GM23338 (cell line): ENCODE results near the gene ZNF214.

Experiments
- EZH2 ChIP-seq: fragments of 200-600 bp; sonication (generic); IDR thresholded peaks from one replicate; pipeline ENCODE4 v1.8.0; 2017; ENCODE audit warnings: antibody characterized with exemption, mild to moderate bottlenecking, low read depth; ENCODE audit not compliant: unreplicated experiment
- EZH2phosphoT487 ChIP-seq: fragments of 200-600 bp; sonication (generic); IDR thresholded peaks from one replicate; pipeline ENCODE4 v1.8.1; 2018; ENCODE audit warnings: antibody characterized with exemption; ENCODE audit not compliant: unreplicated experiment
- NANOG ChIP-seq: IDR thresholded peaks from 2 replicates; pipeline ENCODE4 v1.6.1; 2016; ENCODE audit warnings: antibody characterized with exemption, borderline replicate concordance
- POLR2AphosphoS5 ChIP-seq: IDR thresholded peaks from 2 replicates; pipeline ENCODE4 v1.6.1; 2016; ENCODE audit warnings: antibody characterized with exemption, low read depth
- TF ChIP-seq, protein P1 (sequence below), 2 experiments: fragments of 200-600 bp in 1 of 2; sonication (generic) in 1 of 2; conservative IDR thresholded peaks; 2 replicates each; pipeline versions ENCODE4 v1.5.1 to v1.6.1; 2016 to 2017; ENCODE audit warnings: antibody characterized with exemption in 2 of 2, low read depth in 2 of 2, mild to moderate bottlenecking in 2 of 2, moderate library complexity in 1 of 2
- TF ChIP-seq, protein P2 (sequence below): fragments of 250-450 bp; sonication (Bioruptor Pico); IDR thresholded peaks from 2 replicates; pipeline ENCODE4 v1.5.0; 2020; ENCODE audit warnings: mild to moderate bottlenecking, moderate library complexity
- TF ChIP-seq, protein P3 (sequence below): IDR thresholded peaks from one replicate; pipeline ENCODE4 v1.6.1; 2018; ENCODE audit warnings: antibody characterized with exemption; ENCODE audit not compliant: unreplicated experiment
- TF ChIP-seq, protein P4 (sequence below): IDR thresholded peaks from 2 replicates; pipeline ENCODE4 v1.6.1; 2016; ENCODE audit warnings: antibody characterized with exemption

DNA sequence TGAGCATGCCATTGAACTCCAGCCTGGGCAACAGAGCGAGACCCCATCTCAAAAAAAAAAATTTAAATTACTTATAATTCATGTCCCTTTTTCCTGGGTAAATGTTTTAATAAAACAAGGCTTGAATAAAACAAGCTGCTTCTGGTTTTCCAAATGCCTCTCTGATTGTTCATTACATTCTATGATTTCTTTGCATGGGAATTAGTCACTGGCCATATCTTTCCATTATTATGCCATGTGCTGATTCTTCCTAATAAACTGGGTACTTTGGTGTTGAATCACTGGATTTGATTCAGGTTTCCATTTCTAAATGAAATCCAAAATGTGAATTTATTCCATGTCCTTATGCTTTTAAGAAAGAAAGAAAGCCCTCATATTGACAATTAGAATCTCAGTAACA is 51.3 kb downstream of the ZNF214 start:
- TF ChIP-seq, protein P1, sequence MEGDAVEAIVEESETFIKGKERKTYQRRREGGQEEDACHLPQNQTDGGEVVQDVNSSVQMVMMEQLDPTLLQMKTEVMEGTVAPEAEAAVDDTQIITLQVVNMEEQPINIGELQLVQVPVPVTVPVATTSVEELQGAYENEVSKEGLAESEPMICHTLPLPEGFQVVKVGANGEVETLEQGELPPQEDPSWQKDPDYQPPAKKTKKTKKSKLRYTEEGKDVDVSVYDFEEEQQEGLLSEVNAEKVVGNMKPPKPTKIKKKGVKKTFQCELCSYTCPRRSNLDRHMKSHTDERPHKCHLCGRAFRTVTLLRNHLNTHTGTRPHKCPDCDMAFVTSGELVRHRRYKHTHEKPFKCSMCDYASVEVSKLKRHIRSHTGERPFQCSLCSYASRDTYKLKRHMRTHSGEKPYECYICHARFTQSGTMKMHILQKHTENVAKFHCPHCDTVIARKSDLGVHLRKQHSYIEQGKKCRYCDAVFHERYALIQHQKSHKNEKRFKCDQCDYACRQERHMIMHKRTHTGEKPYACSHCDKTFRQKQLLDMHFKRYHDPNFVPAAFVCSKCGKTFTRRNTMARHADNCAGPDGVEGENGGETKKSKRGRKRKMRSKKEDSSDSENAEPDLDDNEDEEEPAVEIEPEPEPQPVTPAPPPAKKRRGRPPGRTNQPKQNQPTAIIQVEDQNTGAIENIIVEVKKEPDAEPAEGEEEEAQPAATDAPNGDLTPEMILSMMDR (conservative IDR thresholded peaks at IDR 0.05; ENCODE audit: low read depth in 2 of 2), result no peak
- TF ChIP-seq EZH2 (no peak), POLR2AphosphoS5 (no peak), NANOG (no peak), EZH2phosphoT487 (no peak)
- TF ChIP-seq, protein P2, sequence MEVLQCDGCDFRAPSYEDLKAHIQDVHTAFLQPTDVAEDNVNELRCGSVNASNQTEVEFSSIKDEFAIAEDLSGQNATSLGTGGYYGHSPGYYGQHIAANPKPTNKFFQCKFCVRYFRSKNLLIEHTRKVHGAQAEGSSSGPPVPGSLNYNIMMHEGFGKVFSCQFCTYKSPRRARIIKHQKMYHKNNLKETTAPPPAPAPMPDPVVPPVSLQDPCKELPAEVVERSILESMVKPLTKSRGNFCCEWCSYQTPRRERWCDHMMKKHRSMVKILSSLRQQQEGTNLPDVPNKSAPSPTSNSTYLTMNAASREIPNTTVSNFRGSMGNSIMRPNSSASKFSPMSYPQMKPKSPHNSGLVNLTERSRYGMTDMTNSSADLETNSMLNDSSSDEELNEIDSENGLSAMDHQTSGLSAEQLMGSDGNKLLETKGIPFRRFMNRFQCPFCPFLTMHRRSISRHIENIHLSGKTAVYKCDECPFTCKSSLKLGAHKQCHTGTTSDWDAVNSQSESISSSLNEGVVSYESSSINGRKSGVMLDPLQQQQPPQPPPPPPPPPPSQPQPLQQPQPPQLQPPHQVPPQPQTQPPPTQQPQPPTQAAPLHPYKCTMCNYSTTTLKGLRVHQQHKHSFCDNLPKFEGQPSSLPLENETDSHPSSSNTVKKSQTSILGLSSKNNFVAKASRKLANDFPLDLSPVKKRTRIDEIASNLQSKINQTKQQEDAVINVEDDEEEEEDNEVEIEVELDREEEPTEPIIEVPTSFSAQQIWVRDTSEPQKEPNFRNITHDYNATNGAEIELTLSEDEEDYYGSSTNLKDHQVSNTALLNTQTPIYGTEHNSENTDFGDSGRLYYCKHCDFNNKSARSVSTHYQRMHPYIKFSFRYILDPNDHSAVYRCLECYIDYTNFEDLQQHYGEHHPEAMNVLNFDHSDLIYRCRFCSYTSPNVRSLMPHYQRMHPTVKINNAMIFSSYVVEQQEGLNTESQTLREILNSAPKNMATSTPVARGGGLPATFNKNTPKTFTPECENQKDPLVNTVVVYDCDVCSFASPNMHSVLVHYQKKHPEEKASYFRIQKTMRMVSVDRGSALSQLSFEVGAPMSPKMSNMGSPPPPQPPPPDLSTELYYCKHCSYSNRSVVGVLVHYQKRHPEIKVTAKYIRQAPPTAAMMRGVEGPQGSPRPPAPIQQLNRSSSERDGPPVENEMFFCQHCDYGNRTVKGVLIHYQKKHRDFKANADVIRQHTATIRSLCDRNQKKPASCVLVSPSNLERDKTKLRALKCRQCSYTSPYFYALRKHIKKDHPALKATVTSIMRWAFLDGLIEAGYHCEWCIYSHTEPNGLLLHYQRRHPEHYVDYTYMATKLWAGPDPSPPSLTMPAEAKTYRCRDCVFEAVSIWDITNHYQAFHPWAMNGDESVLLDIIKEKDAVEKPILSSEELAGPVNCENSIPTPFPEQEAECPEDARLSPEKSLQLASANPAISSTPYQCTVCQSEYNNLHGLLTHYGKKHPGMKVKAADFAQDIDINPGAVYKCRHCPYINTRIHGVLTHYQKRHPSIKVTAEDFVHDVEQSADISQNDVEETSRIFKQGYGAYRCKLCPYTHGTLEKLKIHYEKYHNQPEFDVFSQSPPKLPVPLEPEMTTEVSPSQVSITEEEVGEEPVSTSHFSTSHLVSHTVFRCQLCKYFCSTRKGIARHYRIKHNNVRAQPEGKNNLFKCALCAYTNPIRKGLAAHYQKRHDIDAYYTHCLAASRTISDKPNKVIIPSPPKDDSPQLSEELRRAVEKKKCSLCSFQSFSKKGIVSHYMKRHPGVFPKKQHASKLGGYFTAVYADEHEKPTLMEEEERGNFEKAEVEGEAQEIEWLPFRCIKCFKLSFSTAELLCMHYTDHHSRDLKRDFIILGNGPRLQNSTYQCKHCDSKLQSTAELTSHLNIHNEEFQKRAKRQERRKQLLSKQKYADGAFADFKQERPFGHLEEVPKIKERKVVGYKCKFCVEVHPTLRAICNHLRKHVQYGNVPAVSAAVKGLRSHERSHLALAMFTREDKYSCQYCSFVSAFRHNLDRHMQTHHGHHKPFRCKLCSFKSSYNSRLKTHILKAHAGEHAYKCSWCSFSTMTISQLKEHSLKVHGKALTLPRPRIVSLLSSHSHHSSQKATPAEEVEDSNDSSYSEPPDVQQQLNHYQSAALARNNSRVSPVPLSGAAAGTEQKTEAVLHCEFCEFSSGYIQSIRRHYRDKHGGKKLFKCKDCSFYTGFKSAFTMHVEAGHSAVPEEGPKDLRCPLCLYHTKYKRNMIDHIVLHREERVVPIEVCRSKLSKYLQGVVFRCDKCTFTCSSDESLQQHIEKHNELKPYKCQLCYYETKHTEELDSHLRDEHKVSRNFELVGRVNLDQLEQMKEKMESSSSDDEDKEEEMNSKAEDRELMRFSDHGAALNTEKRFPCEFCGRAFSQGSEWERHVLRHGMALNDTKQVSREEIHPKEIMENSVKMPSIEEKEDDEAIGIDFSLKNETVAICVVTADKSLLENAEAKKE (CRISPR knock-in tag), result no peak
- TF ChIP-seq, protein P3, sequence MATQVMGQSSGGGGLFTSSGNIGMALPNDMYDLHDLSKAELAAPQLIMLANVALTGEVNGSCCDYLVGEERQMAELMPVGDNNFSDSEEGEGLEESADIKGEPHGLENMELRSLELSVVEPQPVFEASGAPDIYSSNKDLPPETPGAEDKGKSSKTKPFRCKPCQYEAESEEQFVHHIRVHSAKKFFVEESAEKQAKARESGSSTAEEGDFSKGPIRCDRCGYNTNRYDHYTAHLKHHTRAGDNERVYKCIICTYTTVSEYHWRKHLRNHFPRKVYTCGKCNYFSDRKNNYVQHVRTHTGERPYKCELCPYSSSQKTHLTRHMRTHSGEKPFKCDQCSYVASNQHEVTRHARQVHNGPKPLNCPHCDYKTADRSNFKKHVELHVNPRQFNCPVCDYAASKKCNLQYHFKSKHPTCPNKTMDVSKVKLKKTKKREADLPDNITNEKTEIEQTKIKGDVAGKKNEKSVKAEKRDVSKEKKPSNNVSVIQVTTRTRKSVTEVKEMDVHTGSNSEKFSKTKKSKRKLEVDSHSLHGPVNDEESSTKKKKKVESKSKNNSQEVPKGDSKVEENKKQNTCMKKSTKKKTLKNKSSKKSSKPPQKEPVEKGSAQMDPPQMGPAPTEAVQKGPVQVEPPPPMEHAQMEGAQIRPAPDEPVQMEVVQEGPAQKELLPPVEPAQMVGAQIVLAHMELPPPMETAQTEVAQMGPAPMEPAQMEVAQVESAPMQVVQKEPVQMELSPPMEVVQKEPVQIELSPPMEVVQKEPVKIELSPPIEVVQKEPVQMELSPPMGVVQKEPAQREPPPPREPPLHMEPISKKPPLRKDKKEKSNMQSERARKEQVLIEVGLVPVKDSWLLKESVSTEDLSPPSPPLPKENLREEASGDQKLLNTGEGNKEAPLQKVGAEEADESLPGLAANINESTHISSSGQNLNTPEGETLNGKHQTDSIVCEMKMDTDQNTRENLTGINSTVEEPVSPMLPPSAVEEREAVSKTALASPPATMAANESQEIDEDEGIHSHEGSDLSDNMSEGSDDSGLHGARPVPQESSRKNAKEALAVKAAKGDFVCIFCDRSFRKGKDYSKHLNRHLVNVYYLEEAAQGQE, result no peak
- TF ChIP-seq, protein P4, sequence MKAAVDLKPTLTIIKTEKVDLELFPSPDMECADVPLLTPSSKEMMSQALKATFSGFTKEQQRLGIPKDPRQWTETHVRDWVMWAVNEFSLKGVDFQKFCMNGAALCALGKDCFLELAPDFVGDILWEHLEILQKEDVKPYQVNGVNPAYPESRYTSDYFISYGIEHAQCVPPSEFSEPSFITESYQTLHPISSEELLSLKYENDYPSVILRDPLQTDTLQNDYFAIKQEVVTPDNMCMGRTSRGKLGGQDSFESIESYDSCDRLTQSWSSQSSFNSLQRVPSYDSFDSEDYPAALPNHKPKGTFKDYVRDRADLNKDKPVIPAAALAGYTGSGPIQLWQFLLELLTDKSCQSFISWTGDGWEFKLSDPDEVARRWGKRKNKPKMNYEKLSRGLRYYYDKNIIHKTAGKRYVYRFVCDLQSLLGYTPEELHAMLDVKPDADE, result no peak
